Mesothelial cell of epicardium (in vitro differentiated cells): ENCODE measurements around the gene TRPV6. TPM values are rescaled to one million over a fixed set of nuclear protein-coding genes. Genes with fewer than 3 reads are reported as not detected.
A peak's percentile ranks its signal among the peaks of the same experiment; 100 is the strongest.

Source experiments
- DNase-seq, 2 experiments: peaks; one replicate each; pipeline ENCODE4 v3.0.0; 2021; ENCODE audit warnings: low spot score in 2 of 2; ENCODE audit not compliant: unreplicated experiment in 2 of 2
- H3K27ac Mint-ChIP-seq: 2 replicates; pipeline ENCODE4 v1.8.0; 2021; ENCODE audit warnings: mixed read lengths
- H3K27me3 Mint-ChIP-seq: 2 replicates; pipeline ENCODE4 v1.8.0; 2021; ENCODE audit warnings: low read depth, mixed read lengths
- H3K36me3 Mint-ChIP-seq: 2 replicates; pipeline ENCODE4 v1.8.0; 2021; ENCODE audit warnings: mixed read lengths
- H3K4me1 Mint-ChIP-seq: 2 replicates; pipeline ENCODE4 v1.8.0; 2021; ENCODE audit warnings: mixed read lengths
- H3K4me3 Mint-ChIP-seq: 2 replicates; pipeline ENCODE4 v1.8.0; 2021; ENCODE audit warnings: mild to moderate bottlenecking, moderate library complexity, mixed read lengths
- H3K9me3 Mint-ChIP-seq: 2 replicates; pipeline ENCODE4 v1.8.0; 2021; ENCODE audit warnings: mixed read lengths
- total RNA-seq: library from RNA; stranded (reverse); gene quantifications from 3 replicates; pipeline ENCODE4 v1.2.1, GENCODE V29; 2021
- TF ChIP-seq, protein P1 (sequence below): fragments of 200-600 bp; sonication (generic); IDR thresholded peaks from one replicate; pipeline ENCODE4 v1.5.0; 2021; ENCODE audit warnings: antibody characterized with exemption; ENCODE audit not compliant: unreplicated experiment

TRPV6 gene
- total RNA-seq, 1 donor from 2014 or later: 5.7 TPM

DNA sequence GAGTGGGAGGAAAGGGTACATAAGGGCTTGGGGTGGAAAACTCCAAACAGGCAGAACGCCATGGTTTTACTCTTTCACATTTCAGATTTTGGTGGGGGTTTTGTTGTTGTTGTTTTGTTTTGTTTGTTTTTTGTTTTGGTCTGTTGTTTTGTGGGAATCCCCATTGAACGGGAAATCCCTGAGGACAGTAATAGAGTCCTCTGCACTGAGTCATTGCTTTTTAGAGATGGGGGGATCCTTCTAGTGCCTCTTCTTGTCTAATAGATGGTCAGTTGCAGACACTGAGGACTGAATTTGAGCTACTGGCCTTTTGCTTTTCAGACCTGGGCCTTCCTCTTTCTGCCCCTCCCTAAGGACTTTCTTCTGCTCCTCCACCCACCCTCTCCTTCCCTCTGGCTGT lies 28.0 kb upstream of the TRPV6 start:
- peak overlapping the region; percentile 11 for H3K4me3 Mint-ChIP-seq
- peak overlapping the region; percentile 43 for H3K27ac Mint-ChIP-seq
- peaks cover 32% of the 10 kb centered on the region for H3K4me1 Mint-ChIP-seq
- H3K36me3 Mint-ChIP-seq: no peaks in the 10 kb centered on the region
- TF ChIP-seq, protein P1, sequence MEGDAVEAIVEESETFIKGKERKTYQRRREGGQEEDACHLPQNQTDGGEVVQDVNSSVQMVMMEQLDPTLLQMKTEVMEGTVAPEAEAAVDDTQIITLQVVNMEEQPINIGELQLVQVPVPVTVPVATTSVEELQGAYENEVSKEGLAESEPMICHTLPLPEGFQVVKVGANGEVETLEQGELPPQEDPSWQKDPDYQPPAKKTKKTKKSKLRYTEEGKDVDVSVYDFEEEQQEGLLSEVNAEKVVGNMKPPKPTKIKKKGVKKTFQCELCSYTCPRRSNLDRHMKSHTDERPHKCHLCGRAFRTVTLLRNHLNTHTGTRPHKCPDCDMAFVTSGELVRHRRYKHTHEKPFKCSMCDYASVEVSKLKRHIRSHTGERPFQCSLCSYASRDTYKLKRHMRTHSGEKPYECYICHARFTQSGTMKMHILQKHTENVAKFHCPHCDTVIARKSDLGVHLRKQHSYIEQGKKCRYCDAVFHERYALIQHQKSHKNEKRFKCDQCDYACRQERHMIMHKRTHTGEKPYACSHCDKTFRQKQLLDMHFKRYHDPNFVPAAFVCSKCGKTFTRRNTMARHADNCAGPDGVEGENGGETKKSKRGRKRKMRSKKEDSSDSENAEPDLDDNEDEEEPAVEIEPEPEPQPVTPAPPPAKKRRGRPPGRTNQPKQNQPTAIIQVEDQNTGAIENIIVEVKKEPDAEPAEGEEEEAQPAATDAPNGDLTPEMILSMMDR: no peak
- H3K27me3 Mint-ChIP-seq: no peaks in the 10 kb centered on the region
- no peak for DNase-seq
- H3K9me3 Mint-ChIP-seq: peaks cover 4% of the 10 kb centered on the region

DNA sequence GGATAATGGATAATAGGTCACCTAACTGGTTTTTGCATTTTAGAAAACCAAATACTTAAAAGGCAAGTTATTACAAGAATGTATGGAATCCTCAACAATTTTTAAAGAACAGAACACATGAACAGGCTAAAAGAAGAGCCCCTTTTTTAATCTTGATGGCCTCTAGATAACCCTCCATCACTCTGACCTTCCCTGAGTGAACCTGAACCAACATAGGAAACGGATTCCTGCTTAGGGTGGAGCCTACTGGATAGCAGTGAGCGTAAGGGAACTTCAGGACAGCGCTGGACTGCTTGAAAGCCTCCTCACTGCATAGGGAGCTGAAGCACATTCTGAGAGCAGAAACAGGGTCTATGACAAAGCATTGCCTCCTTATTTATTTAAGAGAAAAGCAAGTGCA lies 27.5 kb upstream of the TRPV6 start:
- Mint-ChIP-seq H3K36me3 (no peaks in the 10 kb centered on the region), H3K27ac (peak overlapping the region; percentile 43), H3K4me1 (peaks cover 32% of the 10 kb centered on the region), H3K4me3 (no peak overlapping the region), H3K27me3 (no peaks in the 10 kb centered on the region), H3K9me3 (peaks cover 4% of the 10 kb centered on the region)
- no peak for DNase-seq
- TF ChIP-seq, protein P1: no peak

DNA sequence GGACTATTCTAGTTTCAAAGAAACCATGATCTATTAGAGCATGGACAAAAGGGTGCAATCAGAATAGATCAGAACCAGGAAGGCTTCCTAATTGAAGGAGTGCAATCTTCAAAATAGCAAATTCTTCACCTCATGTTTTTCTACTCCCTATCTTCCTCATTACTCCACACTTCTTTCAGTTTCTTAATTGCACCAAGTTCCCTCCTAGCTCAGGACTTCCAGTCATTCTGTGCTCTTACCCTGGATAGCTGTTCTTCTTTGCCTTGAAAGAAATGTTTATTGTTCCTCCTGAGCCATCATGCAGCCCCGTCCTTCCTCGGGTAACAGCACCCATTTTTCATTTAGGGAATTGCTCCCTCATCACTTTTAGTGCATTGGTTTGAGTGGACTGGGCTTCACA lies 24.9 kb upstream of the TRPV6 start:
- TF ChIP-seq, protein P1: no peak
- no peak overlapping the region for H3K4me3 Mint-ChIP-seq
- H3K27ac Mint-ChIP-seq: no peak overlapping the region
- no peaks in the 10 kb centered on the region for H3K36me3 Mint-ChIP-seq
- no peak for DNase-seq
- H3K4me1 Mint-ChIP-seq: peaks cover 30% of the 10 kb centered on the region
- H3K27me3 Mint-ChIP-seq: no peaks in the 10 kb centered on the region
- H3K9me3 Mint-ChIP-seq: peaks cover 12% of the 10 kb centered on the region

DNA sequence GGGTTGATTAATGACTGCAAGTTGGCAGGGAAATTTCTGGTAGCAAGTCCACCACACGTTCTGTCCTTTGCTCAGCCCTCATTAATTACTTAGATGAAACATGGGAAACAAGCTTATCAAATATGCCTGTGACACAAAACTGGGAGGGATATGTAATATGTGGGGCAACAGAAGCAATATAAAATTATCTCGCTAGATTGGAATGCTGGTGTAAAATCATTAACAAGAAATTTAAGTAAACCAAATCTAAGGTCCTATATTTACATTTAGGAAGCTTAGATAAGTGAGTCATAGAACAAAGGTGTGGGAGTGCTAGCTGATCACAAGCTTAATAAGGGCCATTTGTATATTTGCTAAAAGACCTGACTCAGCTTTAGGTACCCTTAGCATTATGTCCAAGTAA lies 24.5 kb upstream of the TRPV6 start:
- no peaks in the 10 kb centered on the region for H3K36me3 Mint-ChIP-seq
- H3K27me3 Mint-ChIP-seq: no peaks in the 10 kb centered on the region
- peak overlapping the region; percentile 8 for H3K27ac Mint-ChIP-seq
- peaks cover 12% of the 10 kb centered on the region for H3K9me3 Mint-ChIP-seq
- H3K4me3 Mint-ChIP-seq: no peak overlapping the region
- TF ChIP-seq, protein P1: no peak
- H3K4me1 Mint-ChIP-seq: peaks cover 30% of the 10 kb centered on the region
- no peak for DNase-seq

DNA sequence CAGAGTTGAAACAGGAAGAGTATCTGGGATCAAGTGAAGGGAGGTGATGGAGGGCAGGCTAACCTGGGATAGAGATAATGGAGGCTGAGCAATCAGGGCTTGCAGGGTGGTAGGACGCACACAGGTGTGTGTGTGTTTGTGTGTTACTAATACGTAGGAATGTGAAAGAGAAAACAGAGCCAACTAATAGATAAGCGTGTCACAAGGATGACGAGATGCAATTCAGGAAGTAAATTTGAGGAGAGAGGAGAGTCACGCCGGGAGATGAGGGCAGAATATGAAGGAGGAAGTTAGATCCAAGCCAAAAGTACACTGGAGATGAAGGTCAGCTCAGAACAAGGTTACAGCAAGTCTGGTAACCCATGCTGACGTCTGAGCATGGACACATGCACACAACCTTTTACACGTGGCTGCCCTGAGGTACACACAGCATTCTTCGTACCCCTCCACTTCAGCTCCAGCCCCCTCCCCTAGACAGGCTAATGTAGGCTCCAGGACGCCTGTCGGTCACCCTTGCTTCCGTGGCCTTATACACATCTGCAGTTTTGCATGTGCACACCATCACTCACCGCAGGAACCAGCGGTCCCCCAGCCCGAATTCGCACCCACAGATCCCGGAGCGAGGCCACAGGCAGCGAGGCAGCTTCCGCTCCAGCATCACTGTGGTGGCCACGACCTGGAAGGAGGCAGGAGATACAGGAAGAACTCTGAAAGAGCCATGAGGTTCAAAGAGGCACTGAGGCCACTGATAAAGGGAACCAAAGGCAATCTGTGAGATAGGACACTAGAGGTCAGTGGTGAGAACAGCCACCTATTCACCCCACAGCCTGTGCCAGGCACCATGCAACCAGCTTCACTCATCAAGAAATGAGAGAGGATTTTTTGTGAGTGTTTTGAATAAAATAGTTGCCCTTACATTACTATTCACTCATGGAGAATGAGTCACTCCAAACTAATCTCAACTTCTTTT lies 23.7 kb upstream of the TRPV6 start:
- peaks cover 12% of the 10 kb centered on the region for H3K9me3 Mint-ChIP-seq
- H3K27me3 Mint-ChIP-seq: no peaks in the 10 kb centered on the region
- peak overlapping the region; percentile 8 for H3K27ac Mint-ChIP-seq
- TF ChIP-seq, protein P1: no peak
- H3K4me1 Mint-ChIP-seq: peaks cover 27% of the 10 kb centered on the region
- no peaks in the 10 kb centered on the region for H3K36me3 Mint-ChIP-seq
- no peak overlapping the region for H3K4me3 Mint-ChIP-seq
- DNase-seq: no peak
